Activated naive CD8-positive, alpha-beta T cell treated with anti-CD3 and anti-CD28 coated beads, Interleukin-2, amount 10 ng/mL, durations not matched to agents 7 days and 5 days (primary cell): Measurements from ENCODE around the gene STIP1. TPM values are rescaled to one million over a fixed set of nuclear protein-coding genes. Genes with fewer than 3 reads are reported as not detected.

Source experiments
- ATAC-seq: fragments of 150-1000 bp; cut with Tn5 transposase; one replicate; pipeline ENCODE4 v1.10.0; 2021; ENCODE audit warnings: low read depth, moderate library complexity
- POLR2A ChIA-PET: fragments of 350-600 bp; sonication (Branson Sonifier 250); formaldehyde crosslinking; loops from one replicate; lab custom pipeline; 2021; ENCODE audit warnings: antibody characterized with exemption; lab: Charles Lee
- DNase-seq: peaks from one replicate; pipeline ENCODE4 v3.0.0; 2021
- H3K27ac Mint-ChIP-seq: one replicate; pipeline ENCODE4 v1.8.0; 2022; ENCODE audit warnings: mild to moderate bottlenecking, mixed read lengths
- H3K27me3 Mint-ChIP-seq: one replicate; pipeline ENCODE4 v1.8.0; 2022; ENCODE audit warnings: mild to moderate bottlenecking, moderate library complexity, mixed read lengths
- H3K36me3 Mint-ChIP-seq: one replicate; pipeline ENCODE4 v1.8.0; 2021; ENCODE audit warnings: mild to moderate bottlenecking, mixed read lengths
- H3K4me1 Mint-ChIP-seq: one replicate; pipeline ENCODE4 v1.8.0; 2021; ENCODE audit warnings: mixed read lengths
- H3K4me3 Mint-ChIP-seq: one replicate; pipeline ENCODE4 v1.8.0; 2022; ENCODE audit warnings: mild to moderate bottlenecking, moderate library complexity, mixed read lengths
- H3K9me3 Mint-ChIP-seq: one replicate; pipeline ENCODE4 v1.8.0; 2021; ENCODE audit warnings: mixed read lengths
- total RNA-seq, 2 experiments: library from RNA; stranded (reverse); gene quantifications; one replicate each; pipeline ENCODE4 v1.2.3, GENCODE V29; 2021

Gene STIP1
- 100 to 1,000 TPM; 218 to 219 TPM for total RNA-seq

GRCh38 chr11:64185693-64186491 is at the start of gene STIP1:
STIP1 (plus strand) TSS chr11:64186171; CDS start chr11:64186262, 91 bp downstream.
- ATAC-seq = peak; percentile 92
- no peaks in the 10 kb centered on the region for H3K27me3 Mint-ChIP-seq
- POLR2A ChIA-PET = interaction anchor here (0.6 to 14.2 kb wide), 31 partner anchors 8 to 1789 kb away, joined by 3 to 246 read pairs (median 4); partner anchors contain the start of genes BAD, COX8A, ESRRA and FERMT3

GRCh38 chr11:64136765-64137441 is 49.1 kb upstream of the STIP1 start:
- Mint-ChIP-seq H3K27ac (no peak overlapping the region), H3K27me3 (no peaks in the 10 kb centered on the region), H3K4me1 (no peaks in the 10 kb centered on the region), H3K36me3 (no peaks in the 10 kb centered on the region), H3K9me3 (no peaks in the 10 kb centered on the region), H3K4me3 (no peak overlapping the region)
- ATAC-seq (no peak), DNase-seq (no peak)
- POLR2A ChIA-PET = no interaction called here

More at GRCh38 chr11:64185693-64186491, at the start of gene STIP1:
- H3K4me1 Mint-ChIP-seq = peaks cover 39% of the 10 kb centered on the region
- H3K27ac Mint-ChIP-seq = peak within 1 kb of the TSS; percentile 100
- peaks cover 13% of the 10 kb centered on the region for H3K36me3 Mint-ChIP-seq
- H3K4me3 Mint-ChIP-seq = peak within 1 kb of the TSS; percentile 99
- DNase-seq = peak; percentile 95
- H3K9me3 Mint-ChIP-seq = no peaks in the 10 kb centered on the region

GRCh38 chr11:64138398-64138797 is 47.6 kb upstream of the STIP1 start:
- Mint-ChIP-seq H3K27ac (no peak overlapping the region), H3K27me3 (no peaks in the 10 kb centered on the region), H3K36me3 (no peaks in the 10 kb centered on the region), H3K4me3 (no peak overlapping the region), H3K4me1 (no peaks in the 10 kb centered on the region), H3K9me3 (no peaks in the 10 kb centered on the region)
- ATAC-seq (no peak), DNase-seq (no peak)
- POLR2A ChIA-PET = no interaction called here

GRCh38 chr11:64139049-64139448 is 46.9 kb upstream of the STIP1 start:
- Mint-ChIP-seq H3K36me3 (no peaks in the 10 kb centered on the region), H3K4me3 (no peak overlapping the region), H3K27ac (no peak overlapping the region), H3K9me3 (no peaks in the 10 kb centered on the region), H3K27me3 (no peaks in the 10 kb centered on the region), H3K4me1 (peaks cover 4% of the 10 kb centered on the region)
- POLR2A ChIA-PET = no interaction called here
- ATAC-seq (no peak), DNase-seq (no peak)

- POLR2A ChIA-PET = no interaction called here
- H3K4me3 Mint-ChIP-seq = no peak overlapping the region
- H3K9me3 Mint-ChIP-seq = no peaks in the 10 kb centered on the region
- DNase-seq (no peak), ATAC-seq (no peak)
- H3K27ac Mint-ChIP-seq = no peak overlapping the region
- H3K36me3 Mint-ChIP-seq = no peaks in the 10 kb centered on the region
- H3K4me1 Mint-ChIP-seq = peaks cover 4% of the 10 kb centered on the region
- no peaks in the 10 kb centered on the region for H3K27me3 Mint-ChIP-seq
Observed at GRCh38 chr11:64140082-64140481, 45.9 kb upstream of the STIP1 start.

GRCh38 chr11:64141081-64141783 is 44.7 kb upstream of the STIP1 start:
- no peaks in the 10 kb centered on the region for H3K27me3 Mint-ChIP-seq
- H3K9me3 Mint-ChIP-seq = no peaks in the 10 kb centered on the region
- peaks cover 6% of the 10 kb centered on the region for H3K4me1 Mint-ChIP-seq
- ATAC-seq = no peak
- no peaks in the 10 kb centered on the region for H3K36me3 Mint-ChIP-seq
- no peak overlapping the region for H3K4me3 Mint-ChIP-seq
- DNase-seq = no peak
- POLR2A ChIA-PET = no interaction called here
- H3K27ac Mint-ChIP-seq = no peak overlapping the region

GRCh38 chr11:64144587-64145472 is 41.1 kb upstream of the STIP1 start:
- Mint-ChIP-seq H3K27ac (no peak overlapping the region), H3K4me1 (peaks cover 9% of the 10 kb centered on the region), H3K9me3 (no peaks in the 10 kb centered on the region), H3K4me3 (no peak overlapping the region), H3K27me3 (no peaks in the 10 kb centered on the region), H3K36me3 (no peaks in the 10 kb centered on the region)
- DNase-seq (no peak), ATAC-seq (no peak)
- POLR2A ChIA-PET = no interaction called here

- Mint-ChIP-seq H3K36me3 (no peaks in the 10 kb centered on the region), H3K27me3 (no peaks in the 10 kb centered on the region), H3K9me3 (no peaks in the 10 kb centered on the region), H3K4me3 (no peak overlapping the region), H3K27ac (peak overlapping the region; percentile 25), H3K4me1 (peaks cover 9% of the 10 kb centered on the region)
- ATAC-seq (peak; percentile 70), DNase-seq (peak; percentile 76)
- POLR2A ChIA-PET = no interaction called here
Observed at GRCh38 chr11:64146036-64146955, 39.7 kb upstream of the STIP1 start.

GRCh38 chr11:64148226-64148916 is 37.6 kb upstream of the STIP1 start:
- ATAC-seq (peak; percentile 46), DNase-seq (peak; percentile 83)
- H3K9me3 Mint-ChIP-seq = no peaks in the 10 kb centered on the region
- H3K4me3 Mint-ChIP-seq = no peak overlapping the region
- H3K27me3 Mint-ChIP-seq = no peaks in the 10 kb centered on the region
- peaks cover 10% of the 10 kb centered on the region for H3K4me1 Mint-ChIP-seq
- no peak overlapping the region for H3K27ac Mint-ChIP-seq
- no peaks in the 10 kb centered on the region for H3K36me3 Mint-ChIP-seq
- POLR2A ChIA-PET = interaction anchor here (1.9 kb wide), 1 partner anchor 148 kb away, joined by 8 read pairs; no protein-coding TSS in a partner anchor

- ATAC-seq = no peak
- Mint-ChIP-seq H3K9me3 (no peaks in the 10 kb centered on the region), H3K36me3 (no peaks in the 10 kb centered on the region), H3K27ac (no peak overlapping the region), H3K27me3 (peaks cover under 1% of the 10 kb centered on the region), H3K4me3 (no peak overlapping the region), H3K4me1 (peaks cover 6% of the 10 kb centered on the region)
- POLR2A ChIA-PET = no interaction called here
- DNase-seq = no peak
Observed at GRCh38 chr11:64148917-64149617, 36.9 kb upstream of the STIP1 start.

- Mint-ChIP-seq H3K9me3 (no peaks in the 10 kb centered on the region), H3K36me3 (no peaks in the 10 kb centered on the region), H3K4me1 (peaks cover 6% of the 10 kb centered on the region), H3K4me3 (no peak overlapping the region), H3K27me3 (peaks cover 5% of the 10 kb centered on the region), H3K27ac (no peak overlapping the region)
- POLR2A ChIA-PET = no interaction called here
- DNase-seq = no peak
- no peak for ATAC-seq
Observed at GRCh38 chr11:64150051-64150450, 35.9 kb upstream of the STIP1 start.
